H9 (cell line): ENCODE measurements around the gene MCM10. TPM values are rescaled to one million over a fixed set of nuclear protein-coding genes. Genes with fewer than 3 reads are reported as not detected.

Experiments
- DNase-seq: peaks from one replicate; pipeline ENCODE4 v3.0.0-alpha.2; 2017
- H2AFZ ChIP-seq: one replicate; pipeline ENCODE4 v1.6.1; 2013; ENCODE audit warnings: mild to moderate bottlenecking, low read length, control low read depth, moderate library complexity
- H2AK5ac ChIP-seq: 2 replicates; pipeline ENCODE4 v1.6.1; 2013; ENCODE audit warnings: low read length, control low read depth, mixed read lengths; ENCODE audit not compliant: insufficient read length
- H2BK120ac ChIP-seq: one replicate; pipeline ENCODE4 v1.6.1; 2013; ENCODE audit warnings: low read depth, mild to moderate bottlenecking, low read length, control low read depth, inconsistent platforms; ENCODE audit not compliant: poor library complexity, severe bottlenecking
- H2BK12ac ChIP-seq: 2 replicates; pipeline ENCODE4 v1.6.1; 2013; ENCODE audit warnings: low read length, control low read depth, mixed read lengths, low read depth; ENCODE audit not compliant: insufficient read length
- H2BK15ac ChIP-seq: 2 replicates; pipeline ENCODE4 v1.6.1; 2013; ENCODE audit warnings: low read depth, low read length, control low read depth
- H2BK20ac ChIP-seq: one replicate; pipeline ENCODE4 v1.6.1; 2013; ENCODE audit warnings: low read depth, mild to moderate bottlenecking, low read length, control low read depth, inconsistent platforms; ENCODE audit not compliant: poor library complexity, severe bottlenecking
- H2BK5ac ChIP-seq: 2 replicates; pipeline ENCODE4 v1.6.1; 2013; ENCODE audit warnings: low read length, control low read depth, mixed read lengths; ENCODE audit not compliant: insufficient read length
- H3K14ac ChIP-seq: 2 replicates; pipeline ENCODE4 v1.6.1; 2013; ENCODE audit warnings: low read length, control low read depth; ENCODE audit not compliant: insufficient read depth
- H3K18ac ChIP-seq: 2 replicates; pipeline ENCODE4 v1.6.1; 2013; ENCODE audit warnings: low read depth, mild to moderate bottlenecking, mixed read lengths, low read length, control low read depth; ENCODE audit not compliant: insufficient read length
- H3K23ac ChIP-seq: 2 replicates; pipeline ENCODE4 v1.6.1; 2013; ENCODE audit warnings: low read length, control low read depth, mixed read lengths, low read depth; ENCODE audit not compliant: insufficient read length
- H3K23me2 ChIP-seq: 2 replicates; pipeline ENCODE4 v1.6.1; 2013; ENCODE audit warnings: low read depth, mild to moderate bottlenecking, mixed read lengths, low read length, control low read depth; ENCODE audit not compliant: insufficient read length, poor library complexity, severe bottlenecking
- H3K27ac ChIP-seq: 2 replicates; pipeline ENCODE4 v1.5.1; 2013; ENCODE audit warnings: low read length, control low read depth, mixed read lengths, low read depth; ENCODE audit not compliant: insufficient read length
- H3K27me3 ChIP-seq: 2 replicates; pipeline ENCODE4 v1.6.1; 2013; ENCODE audit warnings: low read length, control low read depth, inconsistent platforms; ENCODE audit not compliant: insufficient read depth
- H3K4ac ChIP-seq: 2 replicates; pipeline ENCODE4 v1.6.1; 2013; ENCODE audit warnings: low read depth, mild to moderate bottlenecking, control low read depth, inconsistent platforms, low read length, moderate library complexity
- H3K4me1 ChIP-seq: 2 replicates; pipeline ENCODE4 v1.6.1; 2013; ENCODE audit warnings: low read length, control low read depth, inconsistent platforms; ENCODE audit not compliant: insufficient read depth
- H3K4me2 ChIP-seq: 2 replicates; pipeline ENCODE4 v1.6.1; 2013; ENCODE audit warnings: low read length, control low read depth, mixed read lengths; ENCODE audit not compliant: insufficient read length, insufficient read depth
- H3K56ac ChIP-seq: 2 replicates; pipeline ENCODE4 v1.6.1; 2013; ENCODE audit warnings: low read depth, mild to moderate bottlenecking, mixed read lengths, low read length, control low read depth; ENCODE audit not compliant: insufficient read length
- H3K79me1 ChIP-seq: 2 replicates; pipeline ENCODE4 v1.6.1; 2013; ENCODE audit warnings: low read depth, mild to moderate bottlenecking, moderate library complexity, low read length, control low read depth, inconsistent platforms; ENCODE audit not compliant: insufficient read depth, poor library complexity, severe bottlenecking
- H3K79me2 ChIP-seq: 2 replicates; pipeline ENCODE4 v1.6.1; 2013; ENCODE audit warnings: low read length, control low read depth, inconsistent platforms; ENCODE audit not compliant: insufficient read depth
- H3K9ac ChIP-seq: 2 replicates; pipeline ENCODE4 v1.6.1; 2013; ENCODE audit warnings: low read length, control low read depth, mixed read lengths; ENCODE audit not compliant: insufficient read length; ENCODE audit errors: extremely low read depth
- H3K9me3 ChIP-seq: one replicate; pipeline ENCODE4 v1.6.1; 2013; ENCODE audit warnings: low read depth, low read length, inconsistent platforms; ENCODE audit not compliant: control insufficient read depth
- H3T11ph ChIP-seq: one replicate; pipeline ENCODE4 v1.6.1; 2013; ENCODE audit warnings: mild to moderate bottlenecking, low read length, control low read depth, inconsistent platforms
- H4K20me1 ChIP-seq: one replicate; pipeline ENCODE4 v1.6.1; 2013; ENCODE audit not compliant: control insufficient read depth, insufficient read length, insufficient read depth
- H4K5ac ChIP-seq: 2 replicates; pipeline ENCODE4 v1.6.1; 2013; ENCODE audit warnings: low read depth, mild to moderate bottlenecking, mixed read lengths, low read length, control low read depth; ENCODE audit not compliant: insufficient read length
- H4K8ac ChIP-seq: replicated peaks from 2 replicates; pipeline ENCODE4 v1.6.1; 2013; ENCODE audit warnings: low read length, control low read depth, mixed read lengths, low read depth; ENCODE audit not compliant: insufficient read length
- H4K91ac ChIP-seq: 2 replicates; pipeline ENCODE4 v1.6.1; 2013; ENCODE audit warnings: low read depth, mild to moderate bottlenecking, moderate library complexity, mixed read lengths, low read length, control low read depth; ENCODE audit not compliant: insufficient read length
- H3K27ac Mint-ChIP-seq, 3 experiments: 2 replicates in 2 of 3; 3 replicates in 1 of 3; pipeline ENCODE4 v1.8.0; 2020 to 2021; ENCODE audit warnings: mixed read lengths in 3 of 3, mild to moderate bottlenecking in 1 of 3, moderate library complexity in 1 of 3
- H3K27me3 Mint-ChIP-seq: 2 replicates; pipeline ENCODE4 v1.8.0; 2021; ENCODE audit warnings: low read depth, mild to moderate bottlenecking, moderate library complexity, mixed read lengths
- H3K36me3 Mint-ChIP-seq, 3 experiments: 2 replicates in 2 of 3; 3 replicates in 1 of 3; pipeline ENCODE4 v1.8.0; 2020 to 2021; ENCODE audit warnings: low read depth in 3 of 3, mixed read lengths in 3 of 3; ENCODE audit not compliant: insufficient read depth in 1 of 3
- H3K4me1 Mint-ChIP-seq, 2 experiments: 2 replicates each; pipeline ENCODE4 v1.8.0; 2020; ENCODE audit warnings: mixed read lengths in 2 of 2
- H3K4me3 Mint-ChIP-seq, 2 experiments: 2 replicates in 1 of 2; 3 replicates in 1 of 2; pipeline ENCODE4 v1.8.0; 2020 to 2021; ENCODE audit warnings: mild to moderate bottlenecking in 2 of 2, mixed read lengths in 2 of 2, moderate library complexity in 1 of 2
- H3K9me3 Mint-ChIP-seq, 2 experiments: 2 replicates in 1 of 2; 3 replicates in 1 of 2; pipeline ENCODE4 v1.8.0; 2020; ENCODE audit warnings: mild to moderate bottlenecking in 2 of 2, mixed read lengths in 2 of 2, moderate library complexity in 1 of 2
- WGBS: extraction: QIAGEN DNeasy Blood & Tissue Kit; methylation state at CpG from one replicate; pipeline ENCODE4 v1.1.7; 2013; ENCODE audit warnings: missing lambda C conversion rate, low lambda C conversion rate, mixed read lengths; ENCODE audit not compliant: insufficient read length; ENCODE audit errors: extremely low coverage; 5-methylcytosine and 5-hydroxymethylcytosine counted together
- total RNA-seq: library from RNA; stranded (reverse); gene quantifications from 2 replicates; pipeline ENCODE4 v1.2.1, GENCODE V29; 2021
- TF ChIP-seq, protein P1 (sequence below): fragments of 200-600 bp; sonication (generic); conservative IDR thresholded peaks from 3 replicates; pipeline ENCODE4 v1.8.0; 2021; ENCODE audit warnings: antibody characterized with exemption, mild to moderate bottlenecking

Gene MCM10
- total RNA-seq, 1 experiment from 2014 or later = 67.4 TPM

DNA sequence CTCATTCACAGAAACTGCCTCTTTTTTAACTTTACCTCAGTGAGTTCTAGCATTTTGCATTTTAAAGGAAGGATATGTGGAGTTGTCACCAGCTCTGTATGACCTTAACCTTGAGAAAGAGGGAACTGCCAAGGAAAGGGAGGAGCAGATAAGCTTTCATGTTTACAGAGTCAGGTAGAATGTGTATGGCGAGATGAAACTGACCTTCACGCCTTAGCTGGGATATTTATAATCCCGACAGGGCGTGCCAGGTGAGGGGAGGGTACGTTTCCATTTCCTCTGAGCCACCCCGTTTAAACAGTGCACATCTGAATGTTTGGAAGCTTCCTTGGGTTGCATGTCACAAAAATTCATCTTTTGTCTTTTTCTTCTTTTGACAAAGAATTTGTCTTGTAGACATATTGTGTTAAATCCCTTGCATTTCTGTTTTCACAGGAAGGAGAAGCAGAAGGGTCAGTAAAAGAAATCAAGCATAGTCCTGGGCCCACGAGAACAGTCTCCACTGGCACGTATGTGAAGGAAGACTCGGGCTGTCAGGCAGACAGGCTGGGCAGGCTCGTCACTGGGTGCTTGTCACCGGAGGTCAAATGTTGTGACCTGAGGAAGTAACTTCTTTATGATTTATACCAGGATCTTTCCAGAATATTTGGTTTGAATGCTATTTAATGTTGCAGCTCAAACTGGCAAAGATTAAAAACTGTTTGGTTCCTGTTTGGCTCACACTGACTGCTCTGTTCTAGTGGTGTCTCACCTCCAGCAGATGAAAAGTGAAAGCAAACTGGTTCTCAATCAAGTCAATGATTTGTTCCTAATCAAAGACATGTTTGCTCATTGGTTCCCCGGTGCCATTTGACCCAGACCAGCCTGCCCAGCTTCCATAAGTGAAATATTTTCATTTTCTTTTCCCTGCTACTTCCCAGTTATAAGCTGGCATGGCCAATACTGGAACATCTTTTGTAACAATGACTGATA is 45.2 kb upstream of the MCM10 start:
- no peaks in the 10 kb centered on the region for H3K23me2 ChIP-seq
- no peak overlapping the region for H3K14ac ChIP-seq
- no peak overlapping the region for H4K5ac ChIP-seq
- no peaks in the 10 kb centered on the region; the same call in 1 of the 2 replicates for H3K4me1 ChIP-seq
- WGBS = no CpG with 5 or more reads among the region's 12 CpGs
- no peaks in the 10 kb centered on the region for H3K79me2 ChIP-seq
- H3K4me1 Mint-ChIP-seq = peaks cover 6 to 7% of the 10 kb centered on the region in 2 experiments
- H3K4ac ChIP-seq = no peak overlapping the region
- no peak overlapping the region for H3K56ac ChIP-seq
- no peaks in the 10 kb centered on the region for H3K9me3 ChIP-seq
- H3K27ac Mint-ChIP-seq = peak overlapping the region in 1 of 3 experiments; percentile 72; a peak in 2 of 7 replicates
- H4K20me1 ChIP-seq = no peaks in the 10 kb centered on the region
- H3T11ph ChIP-seq = no peak overlapping the region
- no peak overlapping the region for H3K4me3 Mint-ChIP-seq
- no peak overlapping the region for H4K8ac ChIP-seq
- no peak overlapping the region for H2BK120ac ChIP-seq
- no peak overlapping the region for H3K27ac ChIP-seq
- TF ChIP-seq, protein P1, sequence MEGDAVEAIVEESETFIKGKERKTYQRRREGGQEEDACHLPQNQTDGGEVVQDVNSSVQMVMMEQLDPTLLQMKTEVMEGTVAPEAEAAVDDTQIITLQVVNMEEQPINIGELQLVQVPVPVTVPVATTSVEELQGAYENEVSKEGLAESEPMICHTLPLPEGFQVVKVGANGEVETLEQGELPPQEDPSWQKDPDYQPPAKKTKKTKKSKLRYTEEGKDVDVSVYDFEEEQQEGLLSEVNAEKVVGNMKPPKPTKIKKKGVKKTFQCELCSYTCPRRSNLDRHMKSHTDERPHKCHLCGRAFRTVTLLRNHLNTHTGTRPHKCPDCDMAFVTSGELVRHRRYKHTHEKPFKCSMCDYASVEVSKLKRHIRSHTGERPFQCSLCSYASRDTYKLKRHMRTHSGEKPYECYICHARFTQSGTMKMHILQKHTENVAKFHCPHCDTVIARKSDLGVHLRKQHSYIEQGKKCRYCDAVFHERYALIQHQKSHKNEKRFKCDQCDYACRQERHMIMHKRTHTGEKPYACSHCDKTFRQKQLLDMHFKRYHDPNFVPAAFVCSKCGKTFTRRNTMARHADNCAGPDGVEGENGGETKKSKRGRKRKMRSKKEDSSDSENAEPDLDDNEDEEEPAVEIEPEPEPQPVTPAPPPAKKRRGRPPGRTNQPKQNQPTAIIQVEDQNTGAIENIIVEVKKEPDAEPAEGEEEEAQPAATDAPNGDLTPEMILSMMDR = no peak
- no peak overlapping the region for H3K4me2 ChIP-seq
- H2BK20ac ChIP-seq = no peak overlapping the region
- no peaks in the 10 kb centered on the region for H3K79me1 ChIP-seq
- H2AK5ac ChIP-seq = no peak overlapping the region
- no peaks in the 10 kb centered on the region for H3K27me3 ChIP-seq
- H3K27me3 Mint-ChIP-seq = no peaks in the 10 kb centered on the region
- H3K9ac ChIP-seq = no peak overlapping the region
- H2AFZ ChIP-seq = no peak overlapping the region
- no peak overlapping the region for H2BK5ac ChIP-seq
- no peak overlapping the region for H2BK15ac ChIP-seq
- H3K9me3 Mint-ChIP-seq = no peaks in the 10 kb centered on the region
- no peak overlapping the region for H2BK12ac ChIP-seq
- H3K36me3 Mint-ChIP-seq = peaks cover 0 to 27% (median 18%) of the 10 kb centered on the region in 3 experiments; a peak in 5 of 7 replicates
- DNase-seq = no peak
- H4K91ac ChIP-seq = no peak overlapping the region
- no peak overlapping the region for H3K18ac ChIP-seq
- no peak overlapping the region for H3K23ac ChIP-seq
